GM19463 (cell line): ENCODE results near the gene ZNF664.

Experiments used
- ATAC-seq: cut with Tn5 transposase; IDR thresholded peaks from one replicate; pipeline ENCODE4 v1.9.1; 2021; ENCODE audit warnings: mild to moderate bottlenecking, moderate library complexity; ENCODE audit not compliant: unreplicated experiment

Gene ZNF664

GRCh38 chr12:124006846-124007713, 34.1 kb downstream of the ZNF664 start:
- no peak for ATAC-seq

- no peak for ATAC-seq
These were observed 35.0 kb downstream of the ZNF664 start for GRCh38 chr12:124007826-124008570.

GRCh38 chr12:124008595-124008994, 35.6 kb downstream of the ZNF664 start:
- no peak for ATAC-seq

GRCh38 chr12:124009781-124010180, 36.8 kb downstream of the ZNF664 start:
- ATAC-seq = no peak

GRCh38 chr12:124010687-124011086, 37.7 kb downstream of the ZNF664 start:
- no peak for ATAC-seq

GRCh38 chr12:124011435-124012115, 38.6 kb downstream of the ZNF664 start:
- ATAC-seq = no peak

- no peak for ATAC-seq
These were observed 40.1 kb downstream of the ZNF664 start for GRCh38 chr12:124013073-124013472.

GRCh38 chr12:124015494-124016461, 42.8 kb downstream of the ZNF664 start:
- no peak for ATAC-seq

GRCh38 chr12:124017064-124017463, 44.0 kb downstream of the ZNF664 start:
- ATAC-seq = no peak

- ATAC-seq = no peak
These were observed 45.5 kb downstream of the ZNF664 start for GRCh38 chr12:124018539-124018938.

- no peak for ATAC-seq
These were observed 46.1 kb downstream of the ZNF664 start for GRCh38 chr12:124019115-124019514.

- ATAC-seq = no peak
These were observed 47.5 kb downstream of the ZNF664 start for GRCh38 chr12:124020514-124020949.

GRCh38 chr12:124021007-124021406, 48.0 kb downstream of the ZNF664 start:
- ATAC-seq = no peak

GRCh38 chr12:124022161-124022560, 49.1 kb downstream of the ZNF664 start:
- ATAC-seq = no peak

- ATAC-seq = no peak
These were observed 51.3 kb downstream of the ZNF664 start for GRCh38 chr12:124024263-124024678.

GRCh38 chr12:124024776-124025175, 51.8 kb downstream of the ZNF664 start:
- no peak for ATAC-seq

- ATAC-seq = no peak
These were observed 52.6 kb downstream of the ZNF664 start for GRCh38 chr12:124025661-124026060.

- no peak for ATAC-seq
These were observed 54.0 kb downstream of the ZNF664 start for GRCh38 chr12:124026755-124027745.
